NCI-H1417 (cell line): ENCODE results near the gene GJB2.
"Not testable (repeated sequence)": the region's sequence is repeated elsewhere in the genome, so short reads cannot be mapped to it uniquely, and the experiment has no call there.

ENCODE experiments used
- DNase-seq, 3 experiments: peaks; one replicate each; lab custom pipeline; 2025; lab: John Stamatoyannopoulos, UW

The GJB2 gene

DNA sequence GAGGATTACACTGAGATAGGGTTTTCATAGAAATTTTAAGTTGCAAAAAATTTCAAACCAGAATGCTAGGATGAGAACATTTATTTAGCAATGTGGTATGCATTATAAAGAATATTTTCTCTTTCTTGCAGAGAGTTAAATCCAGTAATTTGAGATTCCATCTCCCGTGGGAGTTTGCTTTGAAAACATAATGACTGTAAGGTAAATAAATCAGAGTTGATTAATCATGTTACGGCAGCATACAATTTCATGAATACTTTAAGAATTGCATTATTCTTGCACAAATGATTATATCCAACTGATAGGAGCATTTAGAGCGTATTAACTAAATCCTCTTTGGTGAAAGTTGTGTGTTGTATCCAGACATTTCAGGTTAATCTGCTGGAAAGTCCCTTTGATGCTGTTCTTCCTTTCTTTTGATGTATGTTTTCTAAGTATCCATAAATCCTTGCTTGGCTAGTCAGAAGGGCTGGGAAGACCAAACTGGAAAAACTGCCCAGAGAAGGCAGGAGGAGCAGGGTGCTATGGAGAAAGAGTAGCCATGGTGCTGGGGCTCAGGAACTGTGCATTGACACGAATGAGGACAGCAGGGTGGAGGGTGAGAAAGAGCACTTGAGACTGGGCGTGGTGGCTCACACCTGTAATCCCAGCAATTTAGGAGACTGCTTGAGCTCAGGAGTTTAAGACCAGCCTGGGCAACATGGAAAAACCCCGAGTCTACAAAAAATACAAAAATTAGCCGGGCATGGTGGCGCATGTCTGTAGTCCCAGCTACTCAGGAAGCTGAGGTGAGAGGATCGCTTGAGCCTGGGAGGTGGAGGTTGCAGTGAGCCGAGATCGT lies 27.1 kb downstream of the GJB2 start:
- peak; percentile 2 to 40 (median 13) for DNase-seq

- DNase-seq = no peak
Measured at GRCh38 chr13:20161951-20162300, 30.8 kb downstream of the GJB2 start.

- DNase-seq = no peak
Measured at GRCh38 chr13:20161275-20161950, 31.3 kb downstream of the GJB2 start.

GRCh38 chr13:20160306-20161274 lies 32.1 kb downstream of the GJB2 start, which contains the start of gene GJA3:
Gene GJA3, minus strand, starts transcription at chr13:20161052. Its CDS starts 17,764 bp downstream, at chr13:20143288.
- DNase-seq = peak in 2 of 3 experiments; percentile 33 to 56

DNA sequence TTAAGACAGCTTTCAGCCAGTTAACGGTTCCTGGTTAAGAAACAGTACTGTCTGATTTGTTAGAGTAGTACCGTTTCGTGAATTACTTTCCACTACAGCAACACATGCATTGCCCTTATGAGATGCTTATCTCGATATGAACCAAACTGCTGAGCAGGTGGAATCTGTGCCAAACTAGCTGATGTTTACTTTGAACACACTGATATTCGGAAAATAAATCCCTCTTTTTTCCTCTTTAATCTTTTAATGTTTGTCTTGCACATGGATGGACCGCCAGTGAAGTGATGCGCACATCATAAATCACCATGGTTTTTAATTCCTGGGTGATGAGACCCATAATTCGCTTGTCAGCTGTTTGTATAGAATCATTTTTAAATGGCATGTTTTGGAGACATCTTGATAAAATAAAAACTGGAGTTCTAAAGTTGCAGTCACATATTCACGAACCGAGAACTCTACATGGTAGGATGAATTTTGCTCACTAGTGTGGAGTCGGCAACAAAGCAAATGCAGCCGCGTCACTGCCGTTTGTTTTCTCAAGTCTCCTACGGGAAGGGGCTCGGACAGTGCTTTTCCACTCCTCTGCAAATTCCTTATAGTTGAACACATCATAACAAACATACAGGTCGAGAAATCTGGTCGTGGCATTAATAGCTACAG lies 33.0 kb downstream of the GJB2 start:
- peak in 2 of 3 experiments; percentile 33 to 55 for DNase-seq

DNA sequence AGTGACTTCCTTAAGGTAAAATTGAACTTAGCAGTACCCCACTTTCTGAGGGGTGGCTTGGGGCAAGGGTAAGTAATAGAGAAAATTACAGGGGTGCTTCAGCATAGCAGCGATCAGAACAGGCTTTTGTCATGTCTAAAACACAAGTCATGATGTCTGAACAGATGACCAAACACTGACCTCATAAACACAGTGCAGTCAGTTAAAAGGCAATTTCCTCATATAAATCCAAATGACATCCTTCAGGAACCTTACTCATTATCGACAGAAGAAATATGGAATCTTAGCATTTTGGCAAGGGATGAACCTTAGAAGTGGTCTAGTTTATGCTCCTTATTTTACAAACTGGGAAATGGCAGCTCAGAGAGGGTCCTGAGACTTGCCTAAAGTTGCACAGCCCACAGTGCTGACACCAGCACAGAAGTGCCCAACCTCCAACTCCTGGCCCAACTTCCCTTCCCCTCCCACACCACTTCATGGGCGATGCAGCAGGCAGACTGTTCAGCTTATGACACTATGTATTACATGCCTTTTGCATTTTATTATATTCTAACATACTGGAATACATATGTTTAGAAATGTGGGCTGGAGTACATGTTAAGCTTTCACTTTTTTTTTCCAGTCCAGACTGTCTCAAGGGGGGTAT lies 35.5 kb downstream of the GJB2 start:
- DNase-seq = no peak

DNA sequence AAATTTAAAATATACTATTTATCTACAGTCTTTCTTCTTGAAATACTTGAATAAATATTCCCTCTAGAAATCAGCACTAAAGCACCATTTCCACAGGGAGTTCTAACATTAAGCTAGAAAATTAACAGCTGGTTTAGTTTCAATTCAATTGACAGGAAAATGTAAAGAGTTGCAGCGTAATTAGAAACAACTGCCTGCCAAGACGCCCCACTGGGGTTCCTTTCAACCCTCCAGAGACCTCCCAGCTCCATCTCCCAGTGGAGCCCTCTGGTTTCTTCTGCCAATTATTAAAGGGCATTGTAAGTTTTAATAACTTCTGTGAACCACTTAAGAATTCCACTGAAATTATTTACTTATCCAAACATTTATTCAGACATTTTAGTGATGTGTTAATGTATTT lies 36.0 kb downstream of the GJB2 start:
- peak in 1 of 3 experiments; percentile 10 for DNase-seq

- not testable (repeated sequence) for DNase-seq
Measured at GRCh38 chr13:20153290-20153689, 39.4 kb downstream of the GJB2 start.

- DNase-seq = no peak
Measured at GRCh38 chr13:20151612-20152011, 41.1 kb downstream of the GJB2 start.

GRCh38 chr13:20151016-20151415 lies 41.7 kb downstream of the GJB2 start:
- DNase-seq = no peak

DNA sequence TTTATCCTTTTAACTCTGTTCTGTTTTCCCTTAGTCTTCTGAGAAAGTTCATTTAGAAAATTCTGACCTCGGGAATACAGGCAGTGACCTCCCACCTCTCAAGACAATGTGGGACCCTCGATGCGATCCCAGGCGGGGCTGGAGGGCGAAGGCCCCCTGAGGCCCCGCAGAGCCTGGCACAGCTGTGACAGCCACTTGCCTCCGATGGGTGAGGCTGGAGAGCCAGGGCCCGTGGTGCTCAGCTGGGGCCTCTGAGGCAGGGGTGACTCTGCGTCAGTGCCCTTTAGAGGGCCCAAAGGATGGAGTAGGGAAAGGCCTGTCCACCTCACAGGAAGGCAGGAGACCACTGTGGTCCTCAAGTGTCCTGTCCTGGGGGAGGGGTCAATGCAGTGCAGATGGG lies 42.2 kb downstream of the GJB2 start:
- no peak for DNase-seq

DNA sequence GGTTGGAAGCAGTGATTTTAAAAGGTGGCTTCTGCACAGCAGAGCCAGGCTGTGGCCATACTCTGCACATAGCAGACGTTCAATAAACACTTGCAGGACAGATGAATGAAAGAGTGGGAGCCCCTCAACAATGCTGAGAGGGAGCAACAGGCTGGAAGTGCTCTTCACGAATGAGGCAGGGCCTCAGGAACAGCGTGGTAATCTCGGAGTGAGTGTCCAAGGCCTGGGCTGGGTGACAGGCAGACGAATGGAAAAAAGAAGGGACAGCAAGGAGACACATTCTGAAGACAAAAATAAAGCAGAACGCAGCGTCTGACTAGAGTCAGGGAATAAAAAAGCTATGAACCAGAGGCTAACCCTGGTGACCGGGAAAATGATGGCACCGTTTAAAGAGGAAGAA lies 43.0 kb downstream of the GJB2 start:
- no peak for DNase-seq

GRCh38 chr13:20148501-20149183 lies 44.1 kb downstream of the GJB2 start:
- DNase-seq = no peak

- DNase-seq = no peak
Measured at GRCh38 chr13:20146381-20146780, 46.4 kb downstream of the GJB2 start.

- DNase-seq = no peak
Measured at GRCh38 chr13:20145521-20145920, 47.2 kb downstream of the GJB2 start.

- no peak for DNase-seq
Measured at GRCh38 chr13:20144141-20144850, 48.4 kb downstream of the GJB2 start.

DNA sequence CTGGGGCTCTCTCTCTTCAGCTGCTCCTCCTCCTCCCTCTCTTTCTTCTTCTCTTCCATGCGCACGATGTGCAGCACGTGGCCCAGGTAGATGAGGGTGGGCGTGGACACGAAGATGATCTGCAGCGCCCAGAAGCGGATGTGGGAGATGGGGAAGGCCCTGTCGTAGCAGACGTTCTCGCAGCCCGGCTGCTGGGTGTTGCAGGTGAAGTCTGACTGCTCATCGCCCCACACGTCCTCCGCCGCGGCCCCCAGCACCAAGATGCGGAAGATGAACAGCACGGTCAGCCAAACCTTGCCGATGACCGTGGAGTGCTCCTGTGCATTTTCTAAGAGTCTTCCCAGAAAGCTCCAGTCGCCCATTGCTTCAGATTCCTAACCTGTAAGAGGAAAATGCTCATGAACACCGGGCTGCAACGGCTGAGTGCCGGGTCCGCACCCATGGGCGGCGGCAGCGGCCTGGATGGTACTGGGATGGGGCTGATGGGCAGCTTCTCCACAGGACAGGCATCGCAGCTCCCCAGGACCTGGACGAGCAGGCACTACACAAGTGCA lies 49.7 kb downstream of the GJB2 start:
- no peak for DNase-seq

GRCh38 chr13:20142023-20142926 lies 50.5 kb downstream of the GJB2 start:
- DNase-seq = no peak
